Measurements from ENCODE around the gene IGF2BP2. TPM values are rescaled to one million over a fixed set of nuclear protein-coding genes. Genes with fewer than 3 reads are reported as not detected.

IGF2BP2 gene
- total and polyA plus RNA-seq, 9 of the 15 experiments (the other 6 are each of a cell fraction or from before 2014, with no cell fraction given): 3.2 to 59.6 (median 30.5) TPM

- TF ChIP-seq TOE1 (IDR thresholded peaks at IDR 0.05; ENCODE audit: borderline replicate concordance): no peak
- no peak for TF ChIP-seq TOE1 (CRISPR knock-in tag; IDR thresholded peaks at IDR 0.05; ENCODE audit: borderline replicate concordance, low read depth)
- no peak for TF ChIP-seq ZNF766 (CRISPR knock-in tag; conservative IDR thresholded peaks at IDR 0.05)
- no peak for TF ChIP-seq KDM1A (IDR thresholded peaks at IDR 0.05)
- TF ChIP-seq SLC30A9 (CRISPR knock-in tag; IDR thresholded peaks at IDR 0.05): no peak
- no peak for TF ChIP-seq ZBTB8A (IDR thresholded peaks at IDR 0.05; ENCODE audit: partially characterized antibody)
- TF ChIP-seq SAFB (IDR thresholded peaks at IDR 0.05; ENCODE audit: borderline replicate concordance, low read depth, low read length): no peak
- no peak for TF ChIP-seq BACH1 (tag; IDR thresholded peaks at IDR 0.05)
- no peak for TF ChIP-seq TAF15 (IDR thresholded peaks at IDR 0.05; ENCODE audit: low read depth, low read length)
- no peak for TF ChIP-seq MYNN (IDR thresholded peaks at IDR 0.05)
- TF ChIP-seq MYNN (CRISPR knock-in tag; IDR thresholded peaks at IDR 0.05): no peak
- TF ChIP-seq CHD2 (IDR thresholded peaks at IDR 0.05; ENCODE audit: low read depth, low read length): no peak
- TF ChIP-seq, protein P1, sequence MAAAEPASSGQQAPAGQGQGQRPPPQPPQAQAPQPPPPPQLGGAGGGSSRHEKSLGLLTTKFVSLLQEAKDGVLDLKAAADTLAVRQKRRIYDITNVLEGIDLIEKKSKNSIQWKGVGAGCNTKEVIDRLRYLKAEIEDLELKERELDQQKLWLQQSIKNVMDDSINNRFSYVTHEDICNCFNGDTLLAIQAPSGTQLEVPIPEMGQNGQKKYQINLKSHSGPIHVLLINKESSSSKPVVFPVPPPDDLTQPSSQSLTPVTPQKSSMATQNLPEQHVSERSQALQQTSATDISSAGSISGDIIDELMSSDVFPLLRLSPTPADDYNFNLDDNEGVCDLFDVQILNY (CRISPR knock-in tag; IDR thresholded peaks at IDR 0.05): no peak
- TF ChIP-seq ZNF324 (CRISPR knock-in tag; IDR thresholded peaks at IDR 0.05): no peak
- no peak for TF ChIP-seq HDGF (IDR thresholded peaks at IDR 0.05)
- no peak for TF ChIP-seq POLR2AphosphoS5 (IDR thresholded peaks at IDR 0.05; ENCODE audit: control insufficient read depth, insufficient read depth, low read depth, low read length)
- TF ChIP-seq, protein P2, sequence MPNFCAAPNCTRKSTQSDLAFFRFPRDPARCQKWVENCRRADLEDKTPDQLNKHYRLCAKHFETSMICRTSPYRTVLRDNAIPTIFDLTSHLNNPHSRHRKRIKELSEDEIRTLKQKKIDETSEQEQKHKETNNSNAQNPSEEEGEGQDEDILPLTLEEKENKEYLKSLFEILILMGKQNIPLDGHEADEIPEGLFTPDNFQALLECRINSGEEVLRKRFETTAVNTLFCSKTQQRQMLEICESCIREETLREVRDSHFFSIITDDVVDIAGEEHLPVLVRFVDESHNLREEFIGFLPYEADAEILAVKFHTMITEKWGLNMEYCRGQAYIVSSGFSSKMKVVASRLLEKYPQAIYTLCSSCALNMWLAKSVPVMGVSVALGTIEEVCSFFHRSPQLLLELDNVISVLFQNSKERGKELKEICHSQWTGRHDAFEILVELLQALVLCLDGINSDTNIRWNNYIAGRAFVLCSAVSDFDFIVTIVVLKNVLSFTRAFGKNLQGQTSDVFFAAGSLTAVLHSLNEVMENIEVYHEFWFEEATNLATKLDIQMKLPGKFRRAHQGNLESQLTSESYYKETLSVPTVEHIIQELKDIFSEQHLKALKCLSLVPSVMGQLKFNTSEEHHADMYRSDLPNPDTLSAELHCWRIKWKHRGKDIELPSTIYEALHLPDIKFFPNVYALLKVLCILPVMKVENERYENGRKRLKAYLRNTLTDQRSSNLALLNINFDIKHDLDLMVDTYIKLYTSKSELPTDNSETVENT (CRISPR knock-in tag; IDR thresholded peaks at IDR 0.05): peak; percentile 21; the same call in 1 of the 2 replicates
- no peak for TF ChIP-seq ZNF830 (CRISPR knock-in tag; IDR thresholded peaks at IDR 0.05)
- no peak for TF ChIP-seq BRCA1 (IDR thresholded peaks at IDR 0.05)
- no peak for TF ChIP-seq BRCA1 (CRISPR knock-in tag; IDR thresholded peaks at IDR 0.05)
- TF ChIP-seq FOXP1 (CRISPR knock-in tag; IDR thresholded peaks at IDR 0.05): no peak
- TF ChIP-seq DMBX1 (CRISPR knock-in tag; IDR thresholded peaks at IDR 0.05; ENCODE audit: borderline replicate concordance): no peak
- TF ChIP-seq ZZZ3 (IDR thresholded peaks at IDR 0.05): no peak
- TF ChIP-seq STAT6 (CRISPR knock-in tag; IDR thresholded peaks at IDR 0.05): no peak
- TF ChIP-seq RCOR1 (IDR thresholded peaks at IDR 0.05; ENCODE audit: borderline replicate concordance in 1 of 2, low read depth in 2 of 2, low read length in 2 of 2): no peak
These were observed 514 bp downstream of the IGF2BP2 start (continued) for GRCh38 chr3:185824051-185825005.
